IPS DF 19.7 (cell line): ENCODE measurements around the gene SGMS1.

Experiments used
- DNase-seq: peaks from one replicate; pipeline ENCODE4 v3.0.0-alpha.2; 2013; ENCODE audit warnings: low read depth, low spot score

The SGMS1 gene

GRCh38 chr10:50400694-50401093 is 223.1 kb downstream of the SGMS1 start:
- no peak for DNase-seq

DNA sequence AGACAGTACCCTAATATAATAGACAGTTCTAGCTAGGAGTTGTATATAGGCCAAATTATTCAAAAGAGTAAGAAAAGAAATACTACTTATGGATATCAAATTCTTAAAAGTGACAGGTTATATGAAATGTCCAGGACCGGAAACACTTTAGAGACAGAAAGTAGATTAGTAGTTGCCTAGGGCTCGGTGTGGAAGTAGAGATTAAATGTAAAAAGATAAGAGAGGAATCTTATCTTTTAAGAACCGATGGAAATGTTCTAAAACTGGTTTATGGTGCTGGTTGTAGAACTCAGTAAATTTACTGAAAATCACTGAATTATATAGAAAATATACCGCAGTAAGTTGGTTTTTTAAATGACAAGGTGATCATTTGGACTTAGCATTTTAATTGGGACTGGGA is 224.9 kb downstream of the SGMS1 start:
- DNase-seq, result no peak

- DNase-seq, result no peak
Measured at GRCh38 chr10:50398381-50398780, 225.4 kb downstream of the SGMS1 start.

- DNase-seq, result no peak
Measured at GRCh38 chr10:50397312-50398140, 226.2 kb downstream of the SGMS1 start.

DNA sequence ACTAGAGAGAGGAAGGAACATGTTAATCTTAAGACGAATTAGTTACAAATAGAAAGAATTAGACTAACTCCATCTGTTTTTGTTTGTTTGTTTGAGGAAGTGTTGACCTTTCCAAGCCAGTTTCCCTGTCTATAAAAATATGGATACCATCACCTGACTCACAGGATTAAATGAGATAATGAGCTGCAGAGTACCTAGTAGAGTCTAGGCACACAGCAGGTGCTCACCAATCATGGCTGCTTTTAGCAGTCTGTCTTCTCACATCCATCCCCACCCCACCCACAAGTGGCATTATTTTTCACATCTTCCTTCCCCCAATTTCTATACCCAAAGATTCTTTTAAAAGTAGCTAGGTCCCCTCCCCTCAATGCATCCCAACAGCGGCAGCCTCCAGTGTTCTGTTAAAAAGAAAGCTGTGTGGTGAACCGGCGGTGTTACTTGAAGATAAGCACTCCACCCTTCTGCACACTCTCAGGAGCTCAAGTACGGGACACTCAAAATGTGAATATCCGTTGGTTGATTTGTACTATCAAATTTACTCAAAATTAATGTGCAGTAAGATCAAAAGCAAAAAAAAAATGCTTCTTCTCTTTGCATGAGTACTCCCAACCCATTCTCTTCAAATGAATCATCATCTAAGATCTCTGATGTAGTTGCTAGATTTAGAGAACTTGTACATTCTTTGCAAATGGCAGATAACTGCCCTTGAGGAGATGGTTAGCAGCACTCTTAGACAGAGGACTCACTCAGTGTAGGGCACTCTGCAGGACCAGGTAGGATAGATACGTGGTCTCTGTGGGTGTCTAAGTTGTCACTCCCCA is 227.1 kb downstream of the SGMS1 start:
- no peak for DNase-seq

DNA sequence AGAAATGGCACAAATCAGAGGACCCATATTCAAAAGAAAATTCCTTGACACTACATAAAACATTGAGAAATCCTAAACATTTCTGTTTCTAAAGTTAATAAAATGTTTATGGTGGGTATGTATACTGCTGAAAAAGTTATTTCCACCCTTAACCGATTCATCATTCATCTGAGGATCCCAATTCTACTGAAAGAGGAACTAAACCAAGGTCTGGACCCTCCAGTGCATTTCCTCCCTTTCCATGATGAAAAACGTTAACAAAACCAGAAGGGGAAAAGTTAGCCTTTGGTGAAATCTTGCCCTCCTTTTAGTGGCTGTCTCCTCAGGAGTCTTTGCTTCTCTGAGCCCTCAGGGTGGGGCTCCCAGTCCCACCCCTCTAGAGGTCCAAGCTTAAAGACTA is 227.9 kb downstream of the SGMS1 start:
- DNase-seq, result no peak

DNA sequence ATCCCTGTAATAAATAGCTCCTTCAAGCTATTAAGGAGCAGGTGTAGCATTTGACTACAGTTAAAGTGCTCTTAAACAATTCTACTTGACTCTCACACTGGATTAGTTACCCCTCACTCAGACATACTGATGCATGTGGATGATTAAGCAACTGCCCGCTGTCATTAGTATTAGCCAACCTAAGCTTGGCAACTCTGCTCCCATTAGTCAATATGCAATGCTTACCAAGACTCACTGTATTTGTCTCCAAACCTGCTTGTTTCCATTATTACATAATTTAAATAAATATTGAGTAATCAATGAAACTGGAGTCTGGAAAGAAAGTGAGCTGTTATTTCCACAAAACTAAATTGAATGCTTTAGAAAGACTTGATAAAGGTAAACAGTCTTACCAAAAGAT is 228.5 kb downstream of the SGMS1 start:
- no peak for DNase-seq

GRCh38 chr10:50394832-50395231 is 228.9 kb downstream of the SGMS1 start:
- DNase-seq, result no peak

DNA sequence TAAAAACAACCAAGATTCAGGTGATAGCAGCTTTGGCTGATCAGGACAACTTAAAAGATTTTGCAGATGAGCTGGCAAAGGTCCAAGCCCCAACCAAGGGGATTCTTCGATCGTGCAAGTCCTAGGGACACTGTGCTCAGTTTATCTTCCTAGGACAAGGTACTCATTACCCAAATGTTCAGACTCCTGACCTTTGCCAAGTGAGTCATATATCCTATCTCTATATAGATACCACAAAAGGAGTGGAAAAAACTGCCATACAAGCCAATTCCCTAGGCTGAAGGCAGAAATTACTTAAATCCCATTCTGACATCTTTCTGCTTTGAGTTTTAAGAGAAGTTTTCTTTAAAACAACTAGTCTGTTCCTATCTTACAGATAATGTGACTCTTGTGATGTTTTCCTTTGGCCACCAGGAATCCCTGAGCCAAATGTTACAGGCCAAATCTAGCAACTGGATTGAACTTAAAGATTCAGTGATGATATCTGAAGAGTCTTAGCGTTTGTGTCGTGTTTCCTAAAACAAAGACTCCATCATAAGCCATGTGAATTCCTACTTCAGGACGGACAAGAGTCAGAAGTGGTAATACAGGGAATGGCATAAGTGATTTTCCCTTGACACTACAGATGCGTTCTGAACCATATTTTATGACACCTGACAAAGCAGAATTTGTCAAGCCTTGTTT is 229.8 kb downstream of the SGMS1 start:
- DNase-seq, result no peak

DNA sequence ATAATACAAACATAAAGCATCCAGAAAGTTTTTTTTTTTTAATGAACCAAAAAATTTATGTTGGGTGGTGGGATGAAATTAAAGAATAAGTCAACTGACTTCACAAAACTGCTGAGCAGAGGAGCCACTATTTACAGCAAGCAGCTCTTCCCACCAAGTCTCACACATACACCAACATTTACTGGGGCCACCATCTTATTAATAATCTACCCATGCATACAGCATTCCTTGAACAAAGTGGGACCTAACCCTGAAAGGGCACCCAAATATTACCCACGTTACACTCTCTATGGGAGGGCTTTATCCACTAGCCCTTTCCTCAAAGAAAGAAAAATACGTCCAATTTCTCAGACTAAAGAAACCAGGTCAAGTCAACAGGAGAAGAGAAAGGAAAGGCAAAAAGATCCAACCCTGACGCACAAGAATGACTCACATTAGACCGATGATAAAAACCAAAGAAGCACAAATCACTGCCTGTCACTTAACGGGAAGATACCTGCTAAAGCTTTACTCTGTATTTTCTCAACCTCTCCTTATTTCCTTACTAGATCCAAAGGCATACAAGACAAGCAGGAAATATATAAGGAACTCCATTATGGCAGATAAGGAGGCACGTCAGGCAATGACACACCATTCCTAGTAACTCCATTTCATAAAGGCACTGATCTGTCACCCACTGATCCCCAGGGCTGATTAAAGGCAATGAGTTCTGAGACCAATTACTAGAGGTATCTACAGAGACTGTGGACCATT is 230.6 kb downstream of the SGMS1 start:
- DNase-seq, result no peak

- DNase-seq, result no peak
Measured at GRCh38 chr10:50392426-50392825, 231.3 kb downstream of the SGMS1 start.

DNA sequence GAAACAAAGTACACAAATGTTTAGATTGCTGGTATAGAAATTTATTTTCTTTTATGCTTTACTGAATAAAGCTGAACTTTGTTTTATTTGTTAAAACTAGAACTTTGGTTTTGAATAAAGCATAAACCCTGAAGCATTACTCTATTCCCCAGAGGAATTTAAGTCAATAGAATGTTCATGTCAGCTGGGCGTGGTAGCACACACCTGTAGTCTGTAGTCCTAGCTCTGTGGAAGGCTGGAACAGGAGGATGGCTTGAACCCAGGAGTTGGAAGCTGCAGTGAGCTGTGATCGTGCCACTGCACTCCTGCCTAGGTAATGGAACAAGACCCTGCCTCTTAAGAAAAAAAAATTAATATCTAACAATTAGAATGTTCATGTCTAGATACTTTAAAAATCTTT is 233.5 kb downstream of the SGMS1 start:
- DNase-seq, result no peak

- no peak for DNase-seq
Measured at GRCh38 chr10:50388181-50388580, 235.6 kb downstream of the SGMS1 start.

GRCh38 chr10:50387732-50388073 is 236.1 kb downstream of the SGMS1 start:
- DNase-seq, result no peak

GRCh38 chr10:50387007-50387731 is 236.6 kb downstream of the SGMS1 start:
- no peak for DNase-seq

DNA sequence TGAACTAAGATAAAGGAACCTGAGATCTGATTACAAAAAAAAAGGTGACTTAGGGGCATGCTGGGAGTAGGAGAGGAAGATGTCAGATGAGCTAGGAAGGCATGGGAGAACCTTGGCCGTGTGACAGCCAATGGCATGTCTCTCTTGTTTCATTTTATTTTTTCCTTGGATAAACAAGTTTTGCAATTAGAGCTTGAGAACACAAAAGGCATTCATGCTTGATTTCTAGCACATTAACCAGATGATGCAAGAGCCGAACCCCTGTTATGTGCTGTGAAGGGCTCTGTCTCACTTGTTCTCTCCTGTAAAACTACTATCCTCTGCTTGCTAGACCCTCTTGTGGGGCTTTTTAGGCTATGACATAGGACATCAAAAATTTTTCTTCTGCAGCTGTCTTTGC is 238.1 kb downstream of the SGMS1 start:
- no peak for DNase-seq

DNA sequence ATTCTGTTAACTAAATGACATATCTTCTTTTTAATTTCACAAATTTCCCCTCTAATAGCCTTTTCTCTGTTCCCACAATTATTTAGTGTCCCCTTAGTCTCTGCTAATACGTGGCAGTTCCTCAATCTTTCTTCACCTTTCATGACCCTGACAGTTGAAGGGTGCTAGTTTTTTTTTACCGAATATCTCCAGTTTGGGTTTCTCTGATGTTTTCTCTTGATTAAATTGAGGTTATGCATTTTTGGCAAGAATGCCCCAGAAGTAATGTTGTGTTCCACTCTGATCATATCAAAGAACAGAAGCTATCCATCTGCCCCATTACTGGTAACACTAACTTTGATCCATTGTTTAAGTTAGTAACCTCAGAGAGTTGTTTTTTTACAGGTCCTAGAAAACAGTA is 238.9 kb downstream of the SGMS1 start:
- DNase-seq, result no peak

- no peak for DNase-seq
Measured at GRCh38 chr10:50384238-50384637, 239.5 kb downstream of the SGMS1 start.

DNA sequence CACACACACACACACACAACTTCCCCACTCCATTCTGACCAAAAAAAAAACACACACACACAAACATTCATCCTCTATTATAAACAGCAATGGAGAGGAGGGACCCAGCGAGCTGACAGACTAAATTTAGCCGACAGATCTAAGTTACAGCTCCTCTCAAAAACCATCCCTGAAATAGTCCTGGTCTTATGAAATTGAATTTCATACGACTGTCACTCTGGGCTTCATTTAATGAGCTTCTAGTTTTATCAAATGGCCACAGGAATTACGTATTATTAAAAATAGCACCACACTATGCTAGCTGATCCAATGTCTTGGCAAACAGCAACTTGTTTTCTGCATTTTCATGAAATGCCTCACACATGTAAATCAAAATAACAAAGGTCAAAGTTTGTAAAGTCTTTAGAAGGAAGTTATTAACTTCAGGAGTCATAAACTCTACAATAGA is 241.2 kb downstream of the SGMS1 start:
- DNase-seq, result no peak

- no peak for DNase-seq
Measured at GRCh38 chr10:50381642-50382041, 242.1 kb downstream of the SGMS1 start.

GRCh38 chr10:50379616-50380015 is 244.1 kb downstream of the SGMS1 start:
- no peak for DNase-seq
